Embryonic facial prominence (tissue), 1 donor: ENCODE data around the gene ANO2.

Experiments
- DNase-seq: peaks from one replicate; pipeline ENCODE4 v3.0.0-alpha.2; 2016; ENCODE audit errors: extremely low spot score

Gene ANO2

GRCh38 chr12:5945071-5946008 is at the start of gene ANO2:
Gene ANO2 (minus strand): TSS chr12:5945259. CDS start chr12:5945217, 42 bp downstream.
- peak; percentile 10 for DNase-seq

- DNase-seq = no peak
Measured at GRCh38 chr12:5989621-5990020, 44.6 kb upstream of the ANO2 start.

GRCh38 chr12:5988659-5989116 is 43.6 kb upstream of the ANO2 start:
- DNase-seq = peak; percentile 20

GRCh38 chr12:5988088-5988487 is 43.0 kb upstream of the ANO2 start:
- DNase-seq = no peak

- DNase-seq = no peak
Measured at GRCh38 chr12:5987573-5987972, 42.5 kb upstream of the ANO2 start.

- no peak for DNase-seq
Measured at GRCh38 chr12:5985471-5985870, 40.4 kb upstream of the ANO2 start.

GRCh38 chr12:5984873-5985272 is 39.8 kb upstream of the ANO2 start:
- no peak for DNase-seq

GRCh38 chr12:5982106-5982505 is 37.0 kb upstream of the ANO2 start:
- no peak for DNase-seq

- no peak for DNase-seq
Measured at GRCh38 chr12:5977556-5977955, 32.5 kb upstream of the ANO2 start.

GRCh38 chr12:5976711-5977110 is 31.7 kb upstream of the ANO2 start:
- no peak for DNase-seq

GRCh38 chr12:5976196-5976595 is 31.1 kb upstream of the ANO2 start:
- no peak for DNase-seq

- DNase-seq = no peak
Measured at GRCh38 chr12:5973461-5974115, 28.5 kb upstream of the ANO2 start.

GRCh38 chr12:5972387-5972786 is 27.3 kb upstream of the ANO2 start:
- no peak for DNase-seq

- DNase-seq = no peak
Measured at GRCh38 chr12:5971194-5971850, 26.3 kb upstream of the ANO2 start.

GRCh38 chr12:5969974-5970690 is 25.1 kb upstream of the ANO2 start:
- no peak for DNase-seq

GRCh38 chr12:5969156-5969973 is 24.3 kb upstream of the ANO2 start:
- DNase-seq = no peak

GRCh38 chr12:5967645-5968415 is 22.8 kb upstream of the ANO2 start:
- no peak for DNase-seq

- DNase-seq = no peak
Measured at GRCh38 chr12:5966486-5967095, 21.5 kb upstream of the ANO2 start.

- no peak for DNase-seq
Measured at GRCh38 chr12:5965950-5966383, 20.9 kb upstream of the ANO2 start.
